NT2/D1 (cell line): ENCODE results near the gene FAP.

ENCODE experiments used
- DNase-seq: peaks from one replicate; pipeline ENCODE4 v3.0.0-alpha.2; 2011; ENCODE audit warnings: low read depth, low spot score
- H3K27me3 ChIP-seq: 2 replicates; pipeline ENCODE4 v1.6.0; 2011; ENCODE audit warnings: mild to moderate bottlenecking; ENCODE audit not compliant: insufficient read length, insufficient read depth
- H3K36me3 ChIP-seq: 2 replicates; pipeline ENCODE4 v1.6.1; 2011; ENCODE audit warnings: mild to moderate bottlenecking, low read length, mixed read lengths; ENCODE audit not compliant: insufficient read depth, insufficient read length
- H3K4me1 ChIP-seq: 2 replicates; pipeline ENCODE4 v1.5.1; 2011; ENCODE audit not compliant: insufficient read depth, insufficient read length
- H3K4me3 ChIP-seq: 2 replicates; pipeline ENCODE4 v1.5.1; 2011; ENCODE audit warnings: low read depth; ENCODE audit not compliant: insufficient read length
- H3K9ac ChIP-seq: 2 replicates; pipeline ENCODE4 v1.6.0; 2011; ENCODE audit warnings: low read depth; ENCODE audit not compliant: insufficient read length
- H3K9me3 ChIP-seq: 2 replicates; pipeline ENCODE4 v1.5.1; 2011; ENCODE audit warnings: mild to moderate bottlenecking, low read length; ENCODE audit not compliant: insufficient read depth
- SUZ12 ChIP-seq: IDR thresholded peaks from 2 replicates; pipeline ENCODE4 v1.6.1; 2011; ENCODE audit not compliant: insufficient read length, insufficient read depth; ENCODE audit errors: extremely low read depth
- YY1 ChIP-seq: IDR thresholded peaks from 2 replicates; pipeline ENCODE4 v1.6.1; 2011; ENCODE audit not compliant: insufficient read length, insufficient read depth
- ZNF274 ChIP-seq: IDR thresholded peaks from 2 replicates; pipeline ENCODE4 v1.6.1; 2011; ENCODE audit warnings: mild to moderate bottlenecking, low read depth, low read length

Gene FAP

GRCh38 chr2:162185541-162186232 is 57.6 kb downstream of the FAP start:
- H3K36me3 ChIP-seq: no peaks in the 10 kb centered on the region
- no peaks in the 10 kb centered on the region for H3K4me1 ChIP-seq
- H3K9ac ChIP-seq: no peak overlapping the region
- no peaks in the 10 kb centered on the region for H3K27me3 ChIP-seq
- no peak overlapping the region for H3K4me3 ChIP-seq
- no peak for DNase-seq
- H3K9me3 ChIP-seq: no peaks in the 10 kb centered on the region
- TF ChIP-seq SUZ12 (no peak), YY1 (no peak), ZNF274 (no peak)

GRCh38 chr2:162184821-162185450 is 58.3 kb downstream of the FAP start:
- Histone ChIP-seq H3K4me1 (no peaks in the 10 kb centered on the region), H3K4me3 (no peak overlapping the region), H3K9ac (no peak overlapping the region), H3K9me3 (no peaks in the 10 kb centered on the region), H3K36me3 (no peaks in the 10 kb centered on the region), H3K27me3 (no peaks in the 10 kb centered on the region)
- no peak for TF ChIP-seq ZNF274
- no peak for TF ChIP-seq YY1
- no peak for TF ChIP-seq SUZ12
- DNase-seq: no peak

GRCh38 chr2:162184359-162184758 is 58.9 kb downstream of the FAP start:
- Histone ChIP-seq H3K4me1 (no peaks in the 10 kb centered on the region), H3K9ac (no peak overlapping the region), H3K4me3 (no peak overlapping the region), H3K27me3 (no peaks in the 10 kb centered on the region), H3K9me3 (no peaks in the 10 kb centered on the region), H3K36me3 (no peaks in the 10 kb centered on the region)
- no peak for TF ChIP-seq ZNF274
- TF ChIP-seq SUZ12: no peak
- no peak for TF ChIP-seq YY1
- no peak for DNase-seq

- H3K27me3 ChIP-seq: no peaks in the 10 kb centered on the region
- no peaks in the 10 kb centered on the region for H3K9me3 ChIP-seq
- H3K36me3 ChIP-seq: no peaks in the 10 kb centered on the region
- no peaks in the 10 kb centered on the region for H3K4me1 ChIP-seq
- TF ChIP-seq YY1: no peak
- TF ChIP-seq ZNF274: no peak
- TF ChIP-seq SUZ12: no peak
- DNase-seq: no peak
- H3K4me3 ChIP-seq: no peak overlapping the region
- H3K9ac ChIP-seq: no peak overlapping the region
Measured at GRCh38 chr2:162182395-162182794, 60.9 kb downstream of the FAP start.

GRCh38 chr2:162177301-162177700 is 65.9 kb downstream of the FAP start:
- TF ChIP-seq ZNF274: no peak
- no peak for TF ChIP-seq SUZ12
- no peak for TF ChIP-seq YY1
- DNase-seq: no peak
- H3K9me3 ChIP-seq: no peaks in the 10 kb centered on the region
- H3K4me1 ChIP-seq: no peaks in the 10 kb centered on the region
- no peaks in the 10 kb centered on the region for H3K36me3 ChIP-seq
- H3K4me3 ChIP-seq: no peak overlapping the region
- no peak overlapping the region for H3K9ac ChIP-seq
- H3K27me3 ChIP-seq: no peaks in the 10 kb centered on the region

- Histone ChIP-seq H3K36me3 (no peaks in the 10 kb centered on the region), H3K4me1 (no peaks in the 10 kb centered on the region), H3K27me3 (no peaks in the 10 kb centered on the region), H3K9ac (no peak overlapping the region), H3K9me3 (no peaks in the 10 kb centered on the region), H3K4me3 (no peak overlapping the region)
- no peak for DNase-seq
- TF ChIP-seq ZNF274: no peak
- TF ChIP-seq YY1: no peak
- no peak for TF ChIP-seq SUZ12
Measured at GRCh38 chr2:162175714-162176113, 67.5 kb downstream of the FAP start.

- H3K9ac ChIP-seq: no peak overlapping the region
- H3K9me3 ChIP-seq: no peaks in the 10 kb centered on the region
- TF ChIP-seq YY1: no peak
- TF ChIP-seq ZNF274: no peak
- TF ChIP-seq SUZ12: no peak
- H3K36me3 ChIP-seq: no peaks in the 10 kb centered on the region
- H3K4me3 ChIP-seq: no peak overlapping the region
- no peaks in the 10 kb centered on the region for H3K4me1 ChIP-seq
- DNase-seq: no peak
- H3K27me3 ChIP-seq: no peaks in the 10 kb centered on the region
Measured at GRCh38 chr2:162174746-162175145, 68.5 kb downstream of the FAP start.

- no peak overlapping the region for H3K4me3 ChIP-seq
- no peaks in the 10 kb centered on the region for H3K27me3 ChIP-seq
- no peak for DNase-seq
- H3K9ac ChIP-seq: no peak overlapping the region
- H3K4me1 ChIP-seq: no peaks in the 10 kb centered on the region
- TF ChIP-seq YY1 (no peak), SUZ12 (no peak), ZNF274 (no peak)
- no peaks in the 10 kb centered on the region for H3K9me3 ChIP-seq
- H3K36me3 ChIP-seq: no peaks in the 10 kb centered on the region
Measured at GRCh38 chr2:162172802-162173370, 70.4 kb downstream of the FAP start.
